Upper lobe of right lung (tissue), 1 donor: ENCODE results near the gene ACSL4. TPM values are rescaled to one million over a fixed set of nuclear protein-coding genes. Genes with fewer than 3 reads are reported as not detected.
A peak's percentile ranks its signal among the peaks of the same experiment; 100 is the strongest.
"Not testable (repeated sequence)": the region's sequence is repeated elsewhere in the genome, so short reads cannot be mapped to it uniquely, and the experiment has no call there.

ENCODE experiments used
- ATAC-seq: fragments of 200-7000 bp; cut with Tn5 transposase; one replicate; pipeline ENCODE4 v1.9.1; 2020; ENCODE audit warnings: mild to moderate bottlenecking, moderate library complexity
- DNase-seq: peaks from one replicate; pipeline ENCODE4 v3.0.0-alpha.2; 2020
- H3K27ac ChIP-seq: fragments of 200-600 bp; one replicate; pipeline ENCODE4 v1.8.0; 2022
- H3K27me3 ChIP-seq: fragments of 200-600 bp; one replicate; pipeline ENCODE4 v1.8.0; 2022; ENCODE audit warnings: mild to moderate bottlenecking
- H3K36me3 ChIP-seq: fragments of 200-600 bp; one replicate; pipeline ENCODE4 v1.8.0; 2022
- H3K4me1 ChIP-seq: fragments of 200-600 bp; one replicate; pipeline ENCODE4 v1.8.0; 2022
- H3K4me3 ChIP-seq: fragments of 200-600 bp; one replicate; pipeline ENCODE4 v1.8.0; 2022; ENCODE audit warnings: mild to moderate bottlenecking
- H3K9me3 ChIP-seq: fragments of 200-600 bp; one replicate; pipeline ENCODE4 v1.8.0; 2022
- CTCF ChIP-seq: fragments of 200-600 bp; IDR thresholded peaks from one replicate; pipeline ENCODE4 v1.8.0; 2022; ENCODE audit warnings: antibody characterized with exemption
- intact Hi-C: fragments of 100-400 bp; cut with DNase I; formaldehyde crosslinking; loops from one replicate; pipeline ENCODE4 v1.11.0; 2022
- total RNA-seq: library from RNA; stranded (reverse); fragmentation: NEBNext Ultra II Directional; extraction: Animal tissue kit (Norgen Biotek cat#: 25700); gene quantifications from one replicate; pipeline ENCODE4 v1.2.1, GENCODE V29; 2021
- donor health status: DM: no; HTN: yes; CAD: no; lungs with severe emphysema.

ACSL4 gene
- total RNA-seq, 1 donor from 2014 or later = 140 TPM

- no peak for TF ChIP-seq CTCF
- intact Hi-C loops = no loop called here
- H3K9me3 ChIP-seq = no peaks in the 10 kb centered on the region
- no peak for DNase-seq
- H3K27ac ChIP-seq = peak overlapping the region; percentile 51
- peaks cover 9% of the 10 kb centered on the region for H3K4me1 ChIP-seq
- no peaks in the 10 kb centered on the region for H3K36me3 ChIP-seq
- no peak for ATAC-seq
- H3K27me3 ChIP-seq = no peaks in the 10 kb centered on the region
- H3K4me3 ChIP-seq = peak overlapping the region; percentile 21
These were observed 4.9 kb downstream of the ACSL4 start for GRCh38 chrX:109728173-109728535.

- H3K4me1 ChIP-seq, H3K27me3 ChIP-seq, H3K9me3 ChIP-seq, H3K27ac ChIP-seq, H3K36me3 ChIP-seq, DNase-seq, H3K4me3 ChIP-seq, ATAC-seq, intact Hi-C loops: not testable (repeated sequence)
These were observed 8.1 kb downstream of the ACSL4 start for GRCh38 chrX:109724971-109725370.

GRCh38 chrX:109720947-109721346 is 12.1 kb downstream of the ACSL4 start:
- ATAC-seq = peak; percentile 30

GRCh38 chrX:109719264-109719663 is 13.8 kb downstream of the ACSL4 start:
- DNase-seq = no peak
- H3K4me3 ChIP-seq = no peak overlapping the region
- no peak for TF ChIP-seq CTCF
- no peaks in the 10 kb centered on the region for H3K36me3 ChIP-seq
- H3K4me1 ChIP-seq = no peaks in the 10 kb centered on the region
- H3K27me3 ChIP-seq = no peaks in the 10 kb centered on the region
- no peak for ATAC-seq
- H3K27ac ChIP-seq = no peak overlapping the region
- intact Hi-C loops = loop anchor here (10.0 kb wide), 1 partner anchor 136 kb away; no protein-coding TSS in a partner anchor
- H3K9me3 ChIP-seq = no peaks in the 10 kb centered on the region

More at GRCh38 chrX:109720947-109721346, 12.1 kb downstream of the ACSL4 start:
- no peak overlapping the region for H3K27ac ChIP-seq
- no peak overlapping the region for H3K4me3 ChIP-seq
- TF ChIP-seq CTCF = no peak
- intact Hi-C loops = no loop called here
- no peaks in the 10 kb centered on the region for H3K27me3 ChIP-seq
- no peaks in the 10 kb centered on the region for H3K4me1 ChIP-seq
- H3K9me3 ChIP-seq = no peaks in the 10 kb centered on the region
- no peak for DNase-seq
- H3K36me3 ChIP-seq = no peaks in the 10 kb centered on the region

- H3K4me3 ChIP-seq = no peak overlapping the region
- no peak overlapping the region for H3K27ac ChIP-seq
- no peaks in the 10 kb centered on the region for H3K36me3 ChIP-seq
- ATAC-seq = no peak
- intact Hi-C loops = loop anchor here (10.0 kb wide), 1 partner anchor 138 kb away; no protein-coding TSS in a partner anchor
- no peaks in the 10 kb centered on the region for H3K4me1 ChIP-seq
- H3K27me3 ChIP-seq = no peaks in the 10 kb centered on the region
- DNase-seq = no peak
- no peak for TF ChIP-seq CTCF
- no peaks in the 10 kb centered on the region for H3K9me3 ChIP-seq
These were observed 16.5 kb downstream of the ACSL4 start for GRCh38 chrX:109716431-109717028.

GRCh38 chrX:109714340-109714958 is 18.6 kb downstream of the ACSL4 start:
- Histone ChIP-seq H3K4me1 (peaks cover 4% of the 10 kb centered on the region), H3K36me3 (no peaks in the 10 kb centered on the region), H3K27ac (no peak overlapping the region), H3K4me3 (no peak overlapping the region), H3K9me3 (no peaks in the 10 kb centered on the region), H3K27me3 (no peaks in the 10 kb centered on the region)
- intact Hi-C loops = loop anchor here (10.0 kb wide), 1 partner anchor 140 kb away; no protein-coding TSS in a partner anchor
- DNase-seq (no peak), ATAC-seq (no peak)
- TF ChIP-seq CTCF = no peak
